Right atrium auricular region (tissue), 2 donors: ENCODE results near the gene BRIP1. TPM values are rescaled to one million over a fixed set of nuclear protein-coding genes. Genes with fewer than 3 reads are reported as not detected.

Experiments used
- DNase-seq: peaks from one replicate; pipeline ENCODE4 v3.0.0-alpha.2; 2019; ENCODE audit warnings: low spot score
- H3K27ac ChIP-seq, 2 donors: fragments of 200-600 bp; sonication (generic); 1 replicate in 1 of 2; 2 replicates in 1 of 2; pipeline ENCODE4 v1.5.1; 2016 to 2019
- H3K27me3 ChIP-seq, 2 donors: fragments of 200-600 bp; sonication (generic); one replicate each; pipeline versions ENCODE4 v1.5.1 to v1.6.0; 2017 to 2019
- H3K36me3 ChIP-seq: fragments of 200-600 bp; sonication (generic); one replicate; pipeline ENCODE4 v1.5.1; 2016
- H3K4me1 ChIP-seq, 2 donors: fragments of 200-600 bp; sonication (generic); one replicate each; pipeline versions ENCODE4 v1.5.1 to v1.6.0; 2017 to 2019
- H3K4me3 ChIP-seq, 2 donors: fragments of 200-600 bp; sonication (generic); 1 replicate in 1 of 2; 2 replicates in 1 of 2; pipeline ENCODE4 v1.5.1; 2017 to 2019; ENCODE audit warnings: mild to moderate bottlenecking in 1 of 2, moderate library complexity in 1 of 2
- H3K9me3 ChIP-seq, 2 donors: fragments of 200-600 bp; sonication (generic); one replicate each; pipeline ENCODE4 v1.5.1; 2019
- total RNA-seq, 2 donors: library from RNA; depleted of rRNA; stranded (reverse); fragments of >200 nt; gene quantifications; one replicate each; pipeline ENCODE4 v1.1.0, GENCODE V29; 2016
- TF ChIP-seq, protein P1 (sequence below), 2 donors: fragments of 200-600 bp; sonication (generic); IDR thresholded peaks; one replicate each; pipeline ENCODE4 v1.5.1; 2019; ENCODE audit warnings: antibody characterized with exemption in 2 of 2

Gene BRIP1
- total RNA-seq, 2 donors from 2014 or later = not detected

DNA sequence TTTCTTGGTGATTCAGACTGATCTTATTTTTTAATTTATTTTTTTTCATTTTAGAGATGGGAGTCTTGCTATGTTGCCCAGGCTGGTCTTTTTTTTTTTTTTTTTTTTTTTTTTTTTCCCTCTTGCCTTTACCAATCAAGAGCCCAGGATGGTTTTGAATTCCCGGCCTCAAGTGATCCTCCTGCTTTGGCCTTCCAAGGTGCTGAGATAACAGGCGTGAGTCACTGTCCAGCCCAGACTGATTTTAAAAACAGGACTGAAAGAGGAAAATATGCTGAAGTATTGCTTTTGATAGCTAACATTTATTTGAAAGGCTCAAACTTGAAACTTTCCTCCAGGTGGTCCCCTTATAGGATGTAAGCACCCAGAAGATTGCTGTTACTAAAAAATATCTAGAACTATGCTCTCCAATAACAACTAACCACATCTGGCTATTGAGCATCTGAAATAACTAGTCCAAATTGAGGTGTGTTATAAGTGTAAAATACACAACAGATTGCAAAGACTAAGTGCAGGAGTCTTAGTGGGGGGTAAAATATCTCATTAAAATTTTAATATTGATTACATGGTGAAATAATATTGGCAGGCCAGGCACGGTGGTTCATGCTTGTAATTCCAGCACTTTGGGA, 15.8 kb upstream of the BRIP1 start:
- H3K27me3 ChIP-seq = no peaks in the 10 kb centered on the region
- DNase-seq = no peak
- no peak overlapping the region for H3K27ac ChIP-seq
- no peaks in the 10 kb centered on the region for H3K4me1 ChIP-seq
- peaks cover 41% of the 10 kb centered on the region for H3K36me3 ChIP-seq
- H3K4me3 ChIP-seq = no peak overlapping the region
- TF ChIP-seq, protein P1, sequence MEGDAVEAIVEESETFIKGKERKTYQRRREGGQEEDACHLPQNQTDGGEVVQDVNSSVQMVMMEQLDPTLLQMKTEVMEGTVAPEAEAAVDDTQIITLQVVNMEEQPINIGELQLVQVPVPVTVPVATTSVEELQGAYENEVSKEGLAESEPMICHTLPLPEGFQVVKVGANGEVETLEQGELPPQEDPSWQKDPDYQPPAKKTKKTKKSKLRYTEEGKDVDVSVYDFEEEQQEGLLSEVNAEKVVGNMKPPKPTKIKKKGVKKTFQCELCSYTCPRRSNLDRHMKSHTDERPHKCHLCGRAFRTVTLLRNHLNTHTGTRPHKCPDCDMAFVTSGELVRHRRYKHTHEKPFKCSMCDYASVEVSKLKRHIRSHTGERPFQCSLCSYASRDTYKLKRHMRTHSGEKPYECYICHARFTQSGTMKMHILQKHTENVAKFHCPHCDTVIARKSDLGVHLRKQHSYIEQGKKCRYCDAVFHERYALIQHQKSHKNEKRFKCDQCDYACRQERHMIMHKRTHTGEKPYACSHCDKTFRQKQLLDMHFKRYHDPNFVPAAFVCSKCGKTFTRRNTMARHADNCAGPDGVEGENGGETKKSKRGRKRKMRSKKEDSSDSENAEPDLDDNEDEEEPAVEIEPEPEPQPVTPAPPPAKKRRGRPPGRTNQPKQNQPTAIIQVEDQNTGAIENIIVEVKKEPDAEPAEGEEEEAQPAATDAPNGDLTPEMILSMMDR (IDR thresholded peaks at IDR 0.05) = no peak
- no peaks in the 10 kb centered on the region for H3K9me3 ChIP-seq

DNA sequence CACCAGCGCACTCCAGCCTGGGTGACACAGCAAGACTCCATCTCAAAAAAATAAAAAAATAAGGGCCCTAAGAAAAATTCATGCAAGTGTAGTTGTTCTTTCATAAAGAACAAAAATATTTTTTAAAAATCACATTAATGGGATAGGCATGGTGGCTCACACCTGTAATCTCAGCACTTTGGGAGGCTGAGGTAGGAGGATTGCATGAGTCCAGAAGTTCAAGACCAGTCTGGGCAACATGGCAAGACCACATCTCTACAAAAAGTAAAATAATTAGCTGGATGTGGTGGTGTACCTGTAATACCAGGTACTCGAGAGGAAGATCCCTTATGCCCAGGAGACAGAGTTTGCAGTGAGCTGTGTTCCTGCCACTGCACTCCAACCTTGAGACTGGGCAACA, 15.2 kb upstream of the BRIP1 start:
- DNase-seq = no peak
- Histone ChIP-seq H3K27ac (no peak overlapping the region), H3K27me3 (no peaks in the 10 kb centered on the region), H3K9me3 (no peaks in the 10 kb centered on the region), H3K4me3 (no peak overlapping the region), H3K36me3 (peaks cover 35% of the 10 kb centered on the region), H3K4me1 (no peaks in the 10 kb centered on the region)
- TF ChIP-seq, protein P1 (IDR thresholded peaks at IDR 0.05) = no peak

DNA sequence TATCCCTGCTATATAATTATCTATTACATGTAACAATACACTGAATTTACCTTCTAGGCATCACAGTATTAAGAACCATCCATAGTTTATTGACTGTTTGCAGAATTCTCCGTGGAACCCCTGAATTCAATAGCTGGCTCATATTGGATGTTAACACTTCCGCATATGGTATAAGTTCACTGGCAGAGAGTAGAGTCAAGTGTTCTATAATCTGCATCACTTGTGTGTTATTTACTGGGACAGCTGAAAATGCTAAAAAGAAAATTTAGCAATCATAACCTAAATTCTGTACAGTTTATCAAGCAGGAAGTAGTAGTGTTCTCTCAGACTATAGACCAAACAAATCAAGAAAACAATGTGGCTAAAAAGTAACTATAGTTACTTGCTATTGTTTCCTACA, 14.5 kb upstream of the BRIP1 start:
- TF ChIP-seq, protein P1 (IDR thresholded peaks at IDR 0.05) = no peak
- H3K36me3 ChIP-seq = peaks cover 28% of the 10 kb centered on the region
- no peaks in the 10 kb centered on the region for H3K4me1 ChIP-seq
- DNase-seq = no peak
- no peaks in the 10 kb centered on the region for H3K9me3 ChIP-seq
- no peak overlapping the region for H3K4me3 ChIP-seq
- H3K27me3 ChIP-seq = no peaks in the 10 kb centered on the region
- no peak overlapping the region for H3K27ac ChIP-seq

DNA sequence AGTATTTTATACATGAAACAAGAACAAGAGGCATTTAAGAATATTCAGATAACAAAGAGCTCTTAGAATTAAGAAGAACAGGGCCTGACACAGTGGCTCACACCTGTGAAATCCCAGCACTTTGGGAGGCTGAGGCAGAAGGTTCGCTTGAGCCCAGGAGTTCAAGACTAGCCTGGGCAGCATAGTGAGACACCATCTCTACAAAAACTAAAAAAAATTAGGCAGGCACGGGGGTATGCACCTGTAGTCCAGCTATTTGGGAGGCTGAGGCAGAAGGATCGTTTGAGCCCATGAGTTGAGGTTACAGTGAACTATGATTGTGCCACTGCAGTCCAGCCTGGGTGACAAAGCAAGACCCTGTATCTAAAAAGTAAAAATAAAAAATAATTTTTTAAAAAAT, 12.5 kb upstream of the BRIP1 start:
- TF ChIP-seq, protein P1 (IDR thresholded peaks at IDR 0.05) = no peak
- H3K4me1 ChIP-seq = no peaks in the 10 kb centered on the region
- no peak overlapping the region for H3K27ac ChIP-seq
- H3K36me3 ChIP-seq = peaks cover 28% of the 10 kb centered on the region
- no peak for DNase-seq
- H3K4me3 ChIP-seq = no peak overlapping the region
- H3K9me3 ChIP-seq = no peaks in the 10 kb centered on the region
- no peaks in the 10 kb centered on the region for H3K27me3 ChIP-seq

DNA sequence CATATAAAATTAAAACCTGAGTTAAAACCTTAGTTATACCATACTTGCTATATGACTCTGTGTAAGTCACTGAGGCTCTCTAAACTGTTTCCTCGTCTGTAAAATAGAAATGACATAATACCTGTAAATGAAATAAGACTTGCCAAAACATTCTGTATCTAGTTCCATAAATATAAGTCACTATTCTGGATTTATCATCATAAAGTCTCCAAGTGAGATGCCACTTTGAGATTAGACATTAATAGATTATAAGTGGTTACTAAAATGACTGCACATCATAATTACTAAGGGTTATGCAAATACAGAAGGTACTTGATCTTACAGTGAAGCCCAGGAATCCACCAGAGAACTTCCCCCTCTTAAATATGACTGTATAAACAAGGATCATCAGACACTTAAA, 12.0 kb upstream of the BRIP1 start:
- Histone ChIP-seq H3K36me3 (peaks cover 26% of the 10 kb centered on the region), H3K27me3 (no peaks in the 10 kb centered on the region), H3K9me3 (no peaks in the 10 kb centered on the region), H3K4me3 (no peak overlapping the region), H3K4me1 (no peaks in the 10 kb centered on the region), H3K27ac (no peak overlapping the region)
- DNase-seq = no peak
- TF ChIP-seq, protein P1 (IDR thresholded peaks at IDR 0.05) = no peak

DNA sequence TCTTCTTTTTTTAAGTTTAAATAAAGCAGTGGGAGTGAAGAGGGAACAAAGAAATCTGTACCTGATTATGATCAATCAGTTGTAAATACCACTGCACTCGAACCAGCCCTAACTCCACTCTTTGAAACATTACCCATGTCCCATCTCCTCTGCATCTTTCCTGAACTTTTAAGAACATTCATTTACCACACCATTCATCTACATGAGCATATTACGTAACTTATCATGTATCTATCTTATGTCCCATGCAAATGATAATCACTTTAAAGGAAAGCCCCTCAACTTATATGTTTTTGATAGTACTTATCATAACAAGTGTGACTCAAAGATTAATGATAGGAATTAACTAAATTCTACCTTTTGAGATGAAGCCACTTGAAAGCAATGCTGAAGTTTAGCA, 10.7 kb upstream of the BRIP1 start:
- no peaks in the 10 kb centered on the region for H3K9me3 ChIP-seq
- no peak overlapping the region for H3K27ac ChIP-seq
- no peak overlapping the region for H3K4me3 ChIP-seq
- no peak for DNase-seq
- TF ChIP-seq, protein P1 (IDR thresholded peaks at IDR 0.05) = no peak
- H3K4me1 ChIP-seq = no peaks in the 10 kb centered on the region
- H3K27me3 ChIP-seq = no peaks in the 10 kb centered on the region
- H3K36me3 ChIP-seq = peaks cover 34% of the 10 kb centered on the region
